Measurements from ENCODE around the gene ASCL3.
"Not testable (repeated sequence)": the region's sequence is repeated elsewhere in the genome, so short reads cannot be mapped to it uniquely, and the experiment has no call there.

The ASCL3 gene, protein sequence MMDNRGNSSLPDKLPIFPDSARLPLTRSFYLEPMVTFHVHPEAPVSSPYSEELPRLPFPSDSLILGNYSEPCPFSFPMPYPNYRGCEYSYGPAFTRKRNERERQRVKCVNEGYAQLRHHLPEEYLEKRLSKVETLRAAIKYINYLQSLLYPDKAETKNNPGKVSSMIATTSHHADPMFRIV

DNA sequence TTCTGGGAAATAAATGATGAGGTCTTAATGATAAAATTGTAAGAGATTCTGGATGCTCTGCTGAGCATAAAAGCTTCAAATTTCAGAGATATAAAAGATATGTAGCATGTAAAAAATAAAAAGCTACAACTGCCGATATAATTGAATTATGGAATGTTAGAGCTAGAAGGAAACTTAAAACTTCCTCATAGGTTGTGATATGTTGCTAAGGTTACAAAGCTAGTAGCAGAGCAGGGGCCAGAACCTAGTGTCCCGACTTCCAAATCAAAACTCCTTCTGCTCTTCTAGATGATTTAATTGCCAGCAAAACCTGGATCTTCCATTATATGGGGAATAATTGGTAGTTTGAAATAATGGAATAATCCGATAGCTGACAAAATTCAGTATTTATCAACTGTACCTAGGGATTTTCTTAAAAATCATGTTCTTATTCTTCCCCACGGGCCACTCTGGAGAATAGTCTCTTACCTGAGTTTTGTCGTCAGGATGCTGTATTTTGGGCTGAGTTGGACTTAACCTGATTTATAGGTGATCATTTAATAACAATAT is at the start of gene ASCL3:
ASCL3 (minus strand) TSS at position 499 of the 549 bp plus-strand sequence. CDS start 4,855 bp downstream, outside the sequence.
- in situ Hi-C loops (cut with HindIII; ENCODE audit: low sequenced_read_pairs): no loop called here

DNA sequence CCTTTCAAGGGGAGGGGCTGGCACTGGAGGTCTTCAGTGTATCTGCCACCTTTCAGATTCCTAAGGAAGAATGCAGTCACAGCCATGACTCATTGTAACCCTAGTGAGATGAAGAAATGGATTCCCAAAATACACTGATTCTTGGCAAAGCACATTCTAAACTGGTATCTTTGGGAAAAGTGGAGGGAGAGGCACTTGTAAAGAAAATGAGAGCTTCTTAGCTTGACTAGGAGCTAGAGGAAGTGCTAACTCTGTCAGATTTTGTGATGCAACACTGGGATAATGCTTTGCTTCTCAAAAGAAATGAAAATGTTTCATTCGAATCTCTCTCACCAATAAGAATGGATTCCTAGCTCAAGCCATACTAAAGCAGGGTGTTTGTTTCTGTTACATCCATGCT is 46.6 kb upstream of the ASCL3 start:
- in situ Hi-C loops (cut with HindIII; ENCODE audit: low sequenced_read_pairs): no loop called here

DNA sequence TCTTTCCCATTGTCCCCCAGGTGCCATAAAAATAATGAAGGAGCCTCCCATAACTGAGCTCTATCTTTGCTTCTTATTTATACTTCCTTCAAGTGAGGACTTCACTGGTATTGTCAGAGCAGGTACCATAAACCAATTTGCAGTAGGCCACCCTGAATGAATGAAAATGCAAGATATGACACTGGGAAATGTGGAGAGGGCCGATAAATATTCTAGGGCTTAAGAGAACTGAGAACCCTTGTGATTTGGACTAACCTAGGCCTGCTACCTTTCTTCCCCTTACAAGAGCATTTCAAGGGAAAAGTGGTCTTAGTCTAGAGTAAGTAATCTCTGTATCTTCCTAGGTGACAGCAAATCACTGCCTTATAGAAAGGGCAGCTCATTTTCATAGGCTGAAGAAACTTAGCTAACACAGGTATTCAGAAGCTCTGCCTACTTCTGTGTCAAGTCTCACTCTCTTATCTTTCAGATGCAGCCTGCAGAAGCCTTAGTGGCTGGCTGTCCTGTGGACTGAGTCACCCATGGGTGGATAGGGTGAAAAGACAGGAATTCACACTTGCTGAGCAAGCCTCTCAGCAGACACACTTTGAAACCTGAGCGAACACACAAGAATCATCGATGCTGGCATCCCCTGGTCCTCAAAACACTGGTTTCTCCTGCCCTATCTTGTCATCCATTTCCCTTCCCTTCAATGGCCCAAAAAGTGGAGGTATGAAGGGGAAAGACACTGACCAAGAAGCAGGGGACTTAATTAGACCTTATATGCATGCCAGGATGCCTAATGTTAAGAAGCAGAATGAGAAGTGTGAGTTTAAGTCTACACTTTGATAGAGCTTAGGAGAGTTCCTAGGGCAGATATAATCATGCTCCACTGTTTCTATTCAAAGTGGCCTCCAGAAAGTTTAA is 45.8 kb upstream of the ASCL3 start:
- in situ Hi-C loops (cut with HindIII; ENCODE audit: low sequenced_read_pairs): no loop called here

DNA sequence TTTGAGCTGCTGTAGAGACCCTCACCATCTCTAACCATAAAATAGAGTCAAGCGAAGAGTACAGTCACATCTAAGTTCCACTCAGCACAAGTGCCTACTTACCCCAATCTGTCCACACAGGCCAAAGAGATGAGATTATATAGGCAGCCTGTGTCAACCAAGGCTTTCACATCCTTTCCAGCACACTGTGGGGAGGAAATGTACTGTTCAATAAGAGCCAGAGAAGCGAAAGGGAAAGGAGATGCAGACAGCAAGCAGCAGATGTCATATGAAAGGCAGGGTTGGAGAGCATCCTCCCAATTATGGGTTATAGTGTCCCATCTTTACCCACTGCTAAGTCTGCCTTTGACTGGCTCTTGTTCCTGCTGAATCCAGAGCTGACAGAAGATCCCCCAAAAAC is 44.6 kb upstream of the ASCL3 start:
- in situ Hi-C loops (cut with HindIII; ENCODE audit: low sequenced_read_pairs): no loop called here

DNA sequence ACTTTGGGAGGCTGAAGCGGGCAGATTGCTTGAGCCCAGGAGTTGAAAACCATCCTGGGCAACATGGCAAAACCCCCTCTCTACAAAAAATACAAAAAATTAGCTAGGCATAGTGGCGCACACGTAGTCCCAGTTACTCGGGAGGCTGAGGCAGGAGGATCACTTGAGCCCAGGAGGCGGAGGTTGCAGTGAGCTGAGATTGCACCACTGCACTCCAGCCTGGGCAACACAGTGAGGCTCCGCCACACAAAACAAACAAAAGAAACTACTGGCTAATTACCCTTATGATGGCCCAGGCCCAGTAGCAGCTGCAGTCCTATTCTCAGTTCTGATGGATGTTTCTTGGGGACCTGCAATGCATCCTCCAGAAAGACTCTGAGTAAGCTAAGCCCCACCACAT is 44.0 kb upstream of the ASCL3 start:
- in situ Hi-C loops (cut with HindIII; ENCODE audit: low sequenced_read_pairs): not testable (repeated sequence)

DNA sequence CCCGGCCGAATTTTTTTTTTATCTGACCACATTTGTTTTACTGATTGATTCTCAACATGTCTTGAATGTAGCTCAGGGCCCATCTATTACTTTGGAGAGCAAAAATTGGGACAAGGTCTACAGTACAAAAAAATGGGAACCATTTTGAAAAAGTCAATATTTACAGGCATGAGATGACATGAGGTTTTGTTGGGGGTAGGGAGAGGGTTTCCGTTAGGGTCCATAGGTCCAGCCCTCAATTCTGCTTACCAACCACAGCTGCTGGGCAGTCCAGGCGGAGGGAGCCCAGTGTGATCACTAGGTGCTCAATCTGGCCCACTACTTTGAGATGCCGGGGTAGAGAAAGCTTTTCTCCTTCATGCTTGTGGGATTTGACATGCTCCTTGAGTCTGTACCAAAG is 42.6 kb upstream of the ASCL3 start:
- in situ Hi-C loops (cut with HindIII; ENCODE audit: low sequenced_read_pairs): no loop called here

DNA sequence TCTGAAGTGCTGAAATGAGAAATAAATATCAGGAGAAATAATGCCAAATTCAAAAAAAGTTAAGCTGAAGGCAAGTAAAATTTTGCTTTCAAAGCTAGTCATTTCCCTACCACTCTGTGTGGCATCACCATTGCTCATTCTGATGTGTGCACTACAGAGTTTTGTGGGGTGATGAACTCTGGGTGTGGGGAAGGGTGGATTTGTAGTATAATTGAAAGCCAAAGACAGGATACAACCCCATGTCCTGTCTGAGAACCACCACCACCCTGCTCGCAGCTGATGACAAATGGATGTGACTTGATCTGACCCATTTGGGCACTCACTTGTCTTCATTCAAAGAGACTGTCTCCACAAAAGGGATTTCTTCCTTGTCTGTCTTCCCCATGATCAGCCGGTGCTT is 40.7 kb upstream of the ASCL3 start:
- in situ Hi-C loops (cut with HindIII; ENCODE audit: low sequenced_read_pairs): no loop called here

DNA sequence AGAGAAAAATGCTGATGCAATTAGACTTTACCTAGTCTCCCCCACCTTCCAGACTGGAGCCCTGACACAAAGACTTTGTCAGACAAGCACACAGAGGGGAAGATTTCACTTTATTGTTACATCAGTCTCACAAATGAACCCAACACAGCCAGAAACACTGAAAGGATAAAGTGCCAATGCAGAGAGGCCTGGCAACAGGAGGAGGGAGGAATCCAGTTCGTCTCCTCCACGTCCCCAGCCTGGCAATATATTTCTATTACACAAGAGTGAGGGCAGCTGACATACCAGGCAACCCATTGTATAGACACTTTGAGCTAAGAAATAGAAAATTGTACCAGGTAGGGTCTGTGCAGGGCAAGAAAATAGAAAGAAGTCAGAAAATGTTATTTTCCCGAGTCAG is 37.7 kb upstream of the ASCL3 start:
- in situ Hi-C loops (cut with HindIII; ENCODE audit: low sequenced_read_pairs): no loop called here

DNA sequence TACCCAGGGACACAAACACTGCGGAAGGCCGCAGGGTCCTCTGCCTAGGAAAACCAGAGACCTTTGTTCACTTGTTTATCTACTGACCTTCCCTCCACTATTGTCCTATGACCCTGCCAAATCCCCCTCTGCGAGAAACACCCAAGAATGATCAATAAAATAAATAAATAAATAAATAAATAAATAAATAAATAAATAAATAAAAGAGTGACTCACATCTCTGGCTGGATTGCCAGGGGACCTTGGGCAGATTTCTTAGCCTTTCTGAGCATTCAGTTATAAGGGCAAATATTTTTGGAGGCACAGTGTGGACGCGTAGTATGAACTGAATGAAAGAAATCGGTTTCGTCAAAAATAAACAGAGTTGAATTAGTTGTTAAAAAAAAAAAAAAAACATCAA is 36.5 kb upstream of the ASCL3 start:
- in situ Hi-C loops (cut with HindIII; ENCODE audit: low sequenced_read_pairs): not testable (repeated sequence)

DNA sequence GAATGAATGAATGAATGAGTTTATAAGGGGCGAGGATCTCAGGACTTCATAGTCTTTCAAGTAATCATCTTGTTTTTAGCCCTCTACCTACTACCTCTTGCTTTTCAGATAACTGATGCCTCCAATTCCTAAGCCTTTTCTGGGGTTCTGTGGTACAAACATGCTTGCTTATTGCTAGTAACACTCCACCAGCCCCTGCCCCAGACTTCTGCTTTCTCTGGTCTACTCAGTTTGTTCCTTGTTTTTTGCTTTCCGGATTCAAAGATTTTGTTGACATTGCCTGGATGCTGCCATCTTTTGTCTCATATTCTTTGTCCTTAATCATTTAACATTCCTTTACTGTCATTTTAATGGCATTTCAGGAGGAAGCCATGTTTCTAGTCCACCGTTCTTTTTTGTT is 30.3 kb upstream of the ASCL3 start:
- in situ Hi-C loops (cut with HindIII; ENCODE audit: low sequenced_read_pairs): no loop called here

DNA sequence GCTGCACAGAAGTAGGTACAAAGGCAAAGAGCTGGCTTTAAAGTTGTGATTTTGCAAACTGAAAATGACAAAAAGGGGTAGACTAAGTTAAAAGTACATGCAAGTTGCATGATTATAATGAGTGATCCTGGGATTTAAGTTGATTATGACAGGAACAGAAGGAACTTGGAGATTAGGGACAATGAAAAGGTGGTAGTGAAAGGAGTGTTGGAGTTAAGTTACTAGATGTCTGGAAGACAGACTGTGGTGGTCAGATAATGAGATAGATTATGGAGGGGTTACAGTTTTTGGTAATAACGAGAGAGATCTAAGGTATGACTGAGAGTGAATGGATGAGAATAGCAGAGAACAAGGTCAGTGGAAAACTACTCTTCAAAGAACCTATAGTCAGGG is 29.1 kb upstream of the ASCL3 start:
- in situ Hi-C loops (cut with HindIII; ENCODE audit: low sequenced_read_pairs): no loop called here

DNA sequence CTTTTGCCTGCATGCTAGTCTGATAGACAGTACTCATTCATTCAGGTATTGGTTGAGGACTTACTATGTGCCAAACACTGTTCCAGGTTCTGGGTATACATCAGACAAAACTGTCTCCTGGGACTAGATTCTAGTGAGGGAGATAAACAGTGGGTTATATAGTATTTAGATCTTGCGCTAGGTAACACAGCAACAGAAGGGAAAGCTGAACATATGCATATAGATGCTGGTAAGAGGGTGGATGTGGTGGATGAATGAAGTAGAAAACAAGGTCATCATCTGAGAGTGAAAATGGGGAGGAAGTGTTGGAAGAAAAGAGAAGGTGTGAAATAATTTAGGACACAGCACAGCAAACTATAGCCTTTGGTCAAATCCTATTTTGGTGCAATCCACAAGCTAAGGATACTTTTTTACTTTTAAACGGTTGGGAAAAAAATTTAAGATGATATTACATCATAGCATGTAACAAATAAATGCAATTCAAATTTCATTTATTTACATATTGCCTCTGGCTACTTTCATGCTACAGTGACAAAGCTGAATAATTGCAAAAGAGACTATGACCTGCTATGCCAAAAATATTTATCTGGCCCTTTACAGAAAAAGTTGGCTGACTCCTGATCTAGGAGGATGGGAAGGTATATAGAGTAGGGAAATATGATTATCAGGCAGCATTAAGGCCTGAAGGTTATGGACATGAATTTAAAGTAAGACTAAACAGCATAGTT is 28.5 kb upstream of the ASCL3 start:
- in situ Hi-C loops (cut with HindIII; ENCODE audit: low sequenced_read_pairs): no loop called here

DNA sequence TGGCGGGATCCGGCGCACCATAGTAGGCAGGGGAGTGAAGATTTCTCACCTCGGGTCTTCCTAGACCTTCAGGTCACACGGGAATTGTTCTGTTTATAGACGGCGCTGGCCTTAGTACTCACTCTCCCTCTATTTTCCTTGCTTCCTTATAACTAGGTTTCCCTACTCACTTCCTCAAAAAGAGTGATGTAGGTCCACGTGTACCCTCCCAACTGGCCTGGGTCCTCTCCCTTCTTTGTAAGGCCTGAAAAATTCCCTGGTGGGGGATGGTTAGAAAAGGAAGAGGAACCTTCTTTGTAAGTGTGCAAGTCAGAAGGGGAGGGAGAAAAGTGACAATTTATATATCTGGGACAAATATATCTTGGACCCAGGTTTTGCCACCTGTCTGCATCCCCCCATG is 24.4 kb upstream of the ASCL3 start:
- in situ Hi-C loops (cut with HindIII; ENCODE audit: low sequenced_read_pairs): no loop called here

DNA sequence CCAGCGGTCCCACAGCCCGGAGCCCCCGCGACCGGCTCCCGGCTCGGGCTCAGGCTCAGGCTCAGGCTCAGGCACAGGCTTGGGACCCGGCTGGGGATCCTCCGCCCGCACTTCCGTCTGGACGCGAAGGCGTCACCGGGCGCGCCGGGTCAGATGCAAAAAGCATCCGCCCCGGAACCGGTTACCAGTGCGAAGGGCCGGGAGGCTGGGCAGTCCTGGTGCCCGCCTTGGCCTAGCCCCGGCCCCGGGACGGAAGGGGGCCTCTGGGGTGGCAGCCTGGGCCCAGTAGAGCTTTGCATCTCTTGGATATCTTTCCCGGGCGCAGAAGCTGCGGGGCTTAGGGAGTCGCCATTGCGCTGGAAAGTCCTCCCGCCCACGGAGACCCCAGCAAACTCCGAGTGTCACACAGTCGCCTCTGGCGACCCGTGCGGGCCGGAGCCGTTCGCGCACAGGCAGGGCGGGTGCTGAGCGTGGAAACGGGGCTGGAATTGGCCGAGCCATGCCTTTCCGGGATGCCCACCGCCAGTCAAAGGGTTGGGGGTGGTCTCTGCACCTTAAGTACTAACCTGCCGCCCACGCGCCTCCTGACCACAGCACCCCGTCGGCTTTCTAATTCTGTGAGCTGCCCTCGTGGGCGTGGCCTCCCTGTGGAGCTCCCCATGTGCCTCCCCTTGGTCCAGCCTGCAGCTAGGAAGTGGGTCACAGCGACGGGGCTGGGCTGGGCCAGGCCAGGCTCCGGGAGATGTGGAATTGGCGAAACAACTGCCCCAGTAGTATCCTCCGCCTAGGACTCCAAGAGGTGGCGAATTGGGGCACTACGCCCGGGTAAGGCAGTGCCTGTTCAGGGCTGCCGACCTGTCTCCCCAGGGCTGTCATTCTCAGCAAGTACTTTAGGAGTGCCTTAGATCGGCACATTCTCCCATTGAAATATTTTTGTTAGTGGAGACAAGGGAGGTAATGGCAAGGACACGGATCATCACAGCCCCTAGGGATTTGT is 21.8 kb upstream of the ASCL3 start, which contains the start of gene TMEM9B:
TMEM9B (minus strand) TSS at position 119 of the 997 bp plus-strand sequence. CDS start 129 bp downstream, outside the sequence.
- in situ Hi-C loops (cut with HindIII; ENCODE audit: low sequenced_read_pairs): no loop called here

DNA sequence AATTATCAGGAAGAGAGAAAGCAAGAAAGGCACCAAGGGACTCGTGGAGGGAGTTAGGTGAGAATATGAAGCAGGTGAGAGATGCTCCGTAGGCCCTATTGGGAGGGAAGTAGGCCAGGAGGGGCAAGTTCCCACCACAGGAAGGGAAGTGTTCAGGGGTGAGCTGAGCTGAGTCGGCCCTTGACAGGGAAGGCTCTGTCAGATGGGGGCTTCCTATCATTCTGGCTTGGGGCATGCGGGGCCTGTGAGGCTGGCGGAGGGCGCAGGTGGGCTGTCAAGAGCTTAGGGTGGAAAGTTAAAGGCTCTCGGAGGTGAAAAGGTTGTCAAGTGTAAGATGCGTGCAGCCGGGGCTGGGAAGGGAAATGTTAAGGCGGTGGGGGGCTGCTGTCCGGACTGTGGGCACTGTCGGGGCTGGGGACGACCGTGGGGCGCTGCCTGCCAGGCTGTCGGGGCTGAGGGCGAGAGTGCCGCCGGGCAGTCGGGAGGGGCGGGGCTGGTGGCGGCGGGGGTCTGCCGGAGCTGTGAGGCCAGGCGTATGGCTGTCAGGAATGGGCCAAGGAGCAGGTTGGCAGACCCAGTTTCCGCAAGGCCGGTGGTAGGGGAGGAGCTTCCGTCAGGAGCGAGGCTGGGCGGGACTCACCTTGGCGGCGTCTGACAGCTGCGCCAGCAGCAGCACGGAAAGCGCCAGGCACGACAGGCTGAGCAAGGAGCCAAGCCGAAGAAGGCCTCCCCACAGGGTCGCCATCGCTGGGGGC is 20.9 kb upstream of the ASCL3 start:
- in situ Hi-C loops (cut with HindIII; ENCODE audit: low sequenced_read_pairs): no loop called here

DNA sequence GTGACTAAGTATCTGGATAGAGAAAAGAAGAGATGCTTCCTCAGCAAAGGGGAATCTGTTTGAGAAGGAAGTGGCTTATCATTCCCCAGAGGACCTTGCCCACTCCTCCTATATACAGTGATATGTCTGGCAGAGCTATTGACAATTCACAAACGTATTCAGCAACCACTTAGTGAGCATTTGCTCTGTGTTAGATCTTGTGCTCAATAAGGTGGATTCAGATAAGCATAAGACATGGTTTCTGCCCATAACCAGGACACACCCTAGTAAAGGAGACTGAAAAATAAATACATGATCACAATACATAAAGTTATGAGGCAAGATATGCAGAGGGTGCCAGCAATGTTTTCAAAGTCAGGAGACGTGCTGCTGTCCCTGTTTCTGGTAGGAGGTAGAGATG is 20.0 kb upstream of the ASCL3 start:
- in situ Hi-C loops (cut with HindIII; ENCODE audit: low sequenced_read_pairs): no loop called here

DNA sequence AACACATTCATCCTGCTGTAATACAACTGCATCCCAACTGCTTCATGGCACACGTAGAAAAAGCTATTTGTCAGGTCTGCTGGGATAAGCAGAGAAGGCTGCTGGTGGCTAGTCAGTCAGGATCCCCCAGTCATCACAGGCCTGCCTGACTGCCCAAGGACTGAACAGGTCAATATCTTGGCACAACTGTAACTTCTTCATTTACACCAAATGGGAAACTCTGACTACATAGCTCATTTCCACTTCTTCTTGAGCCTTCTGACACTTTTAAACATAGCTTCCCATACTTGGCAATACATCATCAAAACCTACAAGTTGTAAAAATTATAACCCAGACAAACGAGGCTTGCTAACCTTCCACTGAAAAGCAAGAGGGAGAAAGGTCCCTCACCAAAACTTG is 18.6 kb upstream of the ASCL3 start:
- in situ Hi-C loops (cut with HindIII; ENCODE audit: low sequenced_read_pairs): no loop called here

DNA sequence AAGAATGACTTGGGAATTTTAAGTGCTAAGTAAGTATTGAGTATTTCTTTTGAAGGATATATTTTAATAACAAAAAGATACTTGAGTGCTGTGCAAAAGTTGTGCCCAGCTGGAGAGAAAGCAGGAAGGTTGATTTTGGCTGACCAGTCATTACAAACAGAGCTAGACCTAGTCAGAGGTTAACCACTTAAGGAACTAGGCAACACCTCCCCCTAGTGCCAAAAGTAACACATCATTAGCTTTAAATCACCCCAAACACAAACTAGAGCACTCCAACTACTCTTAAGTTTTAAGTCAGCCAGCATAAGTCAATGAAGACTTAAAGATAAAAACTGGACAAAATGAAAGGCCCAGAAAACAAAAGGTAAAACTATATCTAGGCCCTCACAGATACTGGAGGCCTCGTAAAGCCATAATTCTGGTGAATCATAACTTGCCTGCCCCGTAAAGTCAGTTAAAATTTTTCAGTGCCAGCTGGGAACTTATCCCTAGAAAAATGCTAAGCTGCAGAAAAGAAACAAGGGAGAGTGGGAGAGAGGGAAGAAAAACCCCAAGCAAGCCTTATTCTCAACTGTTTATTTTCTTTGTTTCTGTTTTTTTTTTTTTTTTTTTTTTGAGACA is 16.8 kb upstream of the ASCL3 start:
- in situ Hi-C loops (cut with HindIII; ENCODE audit: low sequenced_read_pairs): no loop called here

DNA sequence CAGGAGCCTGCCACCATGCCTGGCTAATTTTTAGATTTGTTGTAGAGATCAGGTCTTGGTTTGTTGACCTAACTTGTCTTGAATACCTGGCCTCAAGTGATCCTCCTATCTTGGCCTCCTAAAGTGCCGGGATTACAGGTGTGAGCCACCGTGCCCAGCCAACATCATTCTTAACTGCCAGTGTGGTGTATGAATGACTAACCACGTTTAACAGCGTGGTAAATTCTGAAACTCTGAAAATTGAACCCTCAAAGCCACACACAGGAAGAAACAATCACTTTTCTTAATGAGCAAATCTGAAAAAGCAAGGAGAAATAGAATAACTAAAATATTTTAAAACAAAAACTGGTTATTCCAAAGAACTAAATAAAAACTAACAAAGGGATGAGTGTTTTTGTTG is 14.0 kb upstream of the ASCL3 start:
- in situ Hi-C loops (cut with HindIII; ENCODE audit: low sequenced_read_pairs): no loop called here

Data from DLD1 (cell line).